Endothelial cell of umbilical vein (primary cell): ENCODE measurements around the gene OSBPL10. TPM values are rescaled to one million over a fixed set of nuclear protein-coding genes. Genes with fewer than 3 reads are reported as not detected.

ENCODE experiments used
- BruUV-seq: library from RNA; stranded (reverse); fragments of 400-500 nt; replicated peaks from 2 replicates; lab custom pipeline; 2021; lab: Mats Ljungman, UMichigan
- CTCF ChIA-PET: fragments of 300-600, 350-600 bp; sonication (Branson Sonifier 250); formaldehyde crosslinking; loops from one replicate; lab custom pipeline; 2021; ENCODE audit warnings: antibody characterized with exemption, inconsistent platforms; lab: Charles Lee
- POLR2A ChIA-PET: fragments of 300-600, 350-600 bp; sonication (Branson Sonifier 250); formaldehyde crosslinking; loops from one replicate; lab custom pipeline; 2021; ENCODE audit warnings: antibody characterized with exemption, inconsistent platforms; lab: Charles Lee
- DNase-seq: peaks from one replicate; pipeline ENCODE4 v3.0.0-alpha.2; 2011; ENCODE audit warnings: low read depth, low spot score
- FAIRE-seq: peaks from 2 replicates; lab custom pipeline; 2011; peaks lifted over from hg19 to GRCh38; lab: Jason Lieb, UNC
- H2AFZ ChIP-seq: 2 replicates; pipeline ENCODE4 v1.6.0; 2012; ENCODE audit warnings: low read depth, low read length, control low read depth, inconsistent platforms
- H3K27ac ChIP-seq: 2 replicates; pipeline ENCODE4 v1.5.1; 2011; ENCODE audit warnings: low read depth, mild to moderate bottlenecking, control low read depth, low read length, moderate library complexity; ENCODE audit not compliant: insufficient read depth
- H3K27me3 ChIP-seq, 2 experiments: 2 replicates each; pipeline versions ENCODE4 v1.6.0 to v1.6.1; 2011; ENCODE audit warnings: low read length in 2 of 2, mixed read lengths in 1 of 2; ENCODE audit not compliant: control insufficient read depth in 2 of 2, insufficient read depth in 2 of 2
- H3K36me3 ChIP-seq, 2 experiments: 2 replicates in 1 of 2; 3 replicates in 1 of 2; pipeline ENCODE4 v1.5.1; 2011; ENCODE audit warnings: low read length in 2 of 2, mild to moderate bottlenecking in 1 of 2, moderate library complexity in 1 of 2; ENCODE audit not compliant: control insufficient read depth in 2 of 2, insufficient read depth in 2 of 2; ENCODE audit errors: extremely low read depth in 1 of 2
- H3K4me1 ChIP-seq: 3 replicates; pipeline ENCODE4 v1.5.1; 2011; ENCODE audit warnings: mild to moderate bottlenecking, low read length; ENCODE audit not compliant: control insufficient read depth, insufficient read depth; ENCODE audit errors: extremely low read depth
- H3K4me2 ChIP-seq: 2 replicates; pipeline ENCODE4 v1.6.1; 2011; ENCODE audit warnings: low read length, control low read depth, mixed read lengths; ENCODE audit not compliant: insufficient read depth
- H3K4me3 ChIP-seq, 3 experiments: fragments of 200-600 bp in 1 of 3; sonication (generic), shearing (Covaris generic) in 1 of 3; replicated peaks in 1 of 3; 2 replicates each; pipeline ENCODE4 v1.5.1; 2011 to 2016; ENCODE audit warnings: control low read depth in 3 of 3, low read length in 3 of 3, mild to moderate bottlenecking in 2 of 3, inconsistent platforms in 1 of 3, low read depth in 1 of 3, moderate library complexity in 1 of 3; ENCODE audit not compliant: insufficient read depth in 1 of 3
- H3K79me2 ChIP-seq: 2 replicates; pipeline ENCODE4 v1.6.0; 2012; ENCODE audit warnings: low read length, inconsistent platforms; ENCODE audit not compliant: control insufficient read depth, insufficient read depth
- H3K9ac ChIP-seq: replicated peaks from 2 replicates; pipeline ENCODE3; 2011; ENCODE audit warnings: low read length, control low read depth; ENCODE audit not compliant: insufficient read depth; ENCODE audit errors: extremely low read depth
- H3K9me1 ChIP-seq: replicated peaks from 3 replicates; pipeline ENCODE4 v1.6.0; 2011; ENCODE audit warnings: mild to moderate bottlenecking, low read length; ENCODE audit not compliant: control insufficient read depth, insufficient read depth; ENCODE audit errors: extremely low read depth
- H3K9me3 ChIP-seq: replicated peaks from 2 replicates; pipeline ENCODE4 v1.5.1; 2012; ENCODE audit warnings: low read length, inconsistent platforms; ENCODE audit not compliant: control insufficient read depth, insufficient read depth
- H4K20me1 ChIP-seq: replicated peaks from 2 replicates; pipeline ENCODE3; 2011; ENCODE audit warnings: mild to moderate bottlenecking, low read length; ENCODE audit not compliant: control insufficient read depth, insufficient read depth; ENCODE audit errors: extremely low read depth
- CTCF ChIP-seq, 2 donors: IDR thresholded peaks; 1 replicate in 1 of 2; 2 replicates in 1 of 2; pipeline ENCODE4 v1.5.1; 2011; ENCODE audit warnings: low read length in 2 of 2, mild to moderate bottlenecking in 2 of 2, moderate library complexity in 2 of 2, control low read depth in 1 of 2, inconsistent platforms in 1 of 2, low read depth in 1 of 2; ENCODE audit not compliant: insufficient read depth in 1 of 2; ENCODE audit errors: extremely low read depth in 1 of 2
- EZH2 ChIP-seq: IDR thresholded peaks from 2 replicates; pipeline ENCODE4 v1.6.1; 2012; ENCODE audit warnings: borderline replicate concordance, low read depth, mild to moderate bottlenecking, moderate library complexity, low read length, inconsistent platforms; ENCODE audit not compliant: severe bottlenecking
- FOS ChIP-seq: IDR thresholded peaks from 2 replicates; pipeline ENCODE4 v1.6.1; 2011; ENCODE audit warnings: mild to moderate bottlenecking, low read length, moderate library complexity, borderline replicate concordance; ENCODE audit not compliant: insufficient read depth
- GATA2 ChIP-seq: IDR thresholded peaks from 2 replicates; pipeline ENCODE4 v1.7.0; 2011; ENCODE audit warnings: low read depth, mild to moderate bottlenecking, moderate library complexity, mixed read lengths, low read length; ENCODE audit not compliant: insufficient read length, insufficient read depth
- JUN ChIP-seq: IDR thresholded peaks from 2 replicates; pipeline ENCODE4 v1.6.1; 2011; ENCODE audit warnings: borderline replicate concordance, low read depth; ENCODE audit not compliant: insufficient read length, insufficient read depth
- MAX ChIP-seq: IDR thresholded peaks from 2 replicates; pipeline ENCODE4 v1.6.1; 2011; ENCODE audit not compliant: insufficient read depth, insufficient read length
- MYC ChIP-seq: IDR thresholded peaks from one replicate; pipeline ENCODE4 v1.6.1; 2011; ENCODE audit warnings: mild to moderate bottlenecking, low read depth, low read length
- POLR2A ChIP-seq: IDR thresholded peaks from 2 replicates; pipeline ENCODE4 v1.6.1; 2012; ENCODE audit warnings: low read depth, mild to moderate bottlenecking, control low read depth, low read length
- POLR2AphosphoS5 ChIP-seq: IDR thresholded peaks from 2 replicates; pipeline ENCODE4 v1.6.1; 2012; ENCODE audit warnings: low read depth, mild to moderate bottlenecking, control low read depth, low read length, moderate library complexity; ENCODE audit not compliant: insufficient read depth
- dilution Hi-C: fragments of 300-500 bp; cut with MboI; formaldehyde crosslinking; loops from one replicate; pipeline ENCODE4 v1.15.0; 2019; ENCODE audit warnings: low sequenced_read_pairs; ENCODE audit not compliant: extremely low pct_ligation_motif_present
- intact Hi-C: fragments of 100-400 bp; cut with micrococcal nuclease; formaldehyde crosslinking; loops from one replicate; pipeline ENCODE4 v1.10.0; 2022
- polyA plus RNA-seq, 4 experiments: library from polyadenylated mRNA; depleted of rRNA in 3 of 4; stranded (reverse) in 3 of 4; unstranded in 1 of 4; fragments of >200 nt; gene quantifications; 2 replicates each; pipeline versions ENCODE4 v1.2.1 to v1.2.3, GENCODE V29; 2011 to 2012; ENCODE audit warnings: missing spikeins in 1 of 4
- total RNA-seq: library from RNA; stranded (reverse); gene quantifications from 2 replicates; pipeline ENCODE4 v1.2.3, GENCODE V29; 2021

OSBPL10 gene
- total and polyA plus RNA-seq, 2 donors (not counting 3 experiments of a cell fraction or from before 2014, with no cell fraction given), result 10.8 to 47.6 TPM

GRCh38 chr3:31911124-31911523 is 69.9 kb downstream of the OSBPL10 start:
- Histone ChIP-seq H3K27me3 (no peaks in the 10 kb centered on the region), H3K36me3 (no peaks in the 10 kb centered on the region), H4K20me1 (no peaks in the 10 kb centered on the region), H3K9me3 (no peaks in the 10 kb centered on the region), H3K27ac (no peak overlapping the region), H2AFZ (no peak overlapping the region), H3K4me3 (no peak overlapping the region), H3K4me1 (peaks cover 20% of the 10 kb centered on the region), H3K79me2 (peaks cover 3% of the 10 kb centered on the region), H3K9me1 (no peaks in the 10 kb centered on the region), H3K4me2 (no peak overlapping the region), H3K9ac (no peak overlapping the region)
- dilution Hi-C loops, result no loop called here
- FAIRE-seq (no peak), DNase-seq (no peak)
- ChIA-PET POLR2A (no interaction called here), CTCF (interaction anchor here (0.9 to 1.1 kb wide), 3 partner anchors 20 to 108 kb away, joined by 3 to 4 read pairs (median 4); no protein-coding TSS in a partner anchor)
- no peak for TF ChIP-seq GATA2
- no peak for TF ChIP-seq MYC
- no peak for TF ChIP-seq FOS
- no peak for TF ChIP-seq JUN
- TF ChIP-seq CTCF (IDR thresholded peaks at IDR 0.05; ENCODE audit: extremely low read depth in 1 of 2, insufficient read depth in 1 of 2, low read depth in 1 of 2, low read length in 2 of 2), result no peak
- TF ChIP-seq EZH2, result no peak
- TF ChIP-seq POLR2AphosphoS5, result no peak
- TF ChIP-seq MAX, result no peak
- TF ChIP-seq POLR2A, result no peak
- intact Hi-C loops, result no loop called here
- no TSS peak for BruUV-seq
